B cell (primary cell): Measurements from ENCODE around the gene ATG13.

Source experiments
- CTCF ChIP-seq: fragments of 200-600 bp; IDR thresholded peaks from one replicate; pipeline ENCODE4 v1.8.0; 2022; ENCODE audit warnings: antibody characterized with exemption, mild to moderate bottlenecking
- EZH2 ChIP-seq: IDR thresholded peaks from 2 replicates; pipeline ENCODE4 v1.6.1; 2012; ENCODE audit warnings: borderline replicate concordance, low read depth, mild to moderate bottlenecking, moderate library complexity, low read length; ENCODE audit not compliant: insufficient read depth, poor library complexity, severe bottlenecking

DNA sequence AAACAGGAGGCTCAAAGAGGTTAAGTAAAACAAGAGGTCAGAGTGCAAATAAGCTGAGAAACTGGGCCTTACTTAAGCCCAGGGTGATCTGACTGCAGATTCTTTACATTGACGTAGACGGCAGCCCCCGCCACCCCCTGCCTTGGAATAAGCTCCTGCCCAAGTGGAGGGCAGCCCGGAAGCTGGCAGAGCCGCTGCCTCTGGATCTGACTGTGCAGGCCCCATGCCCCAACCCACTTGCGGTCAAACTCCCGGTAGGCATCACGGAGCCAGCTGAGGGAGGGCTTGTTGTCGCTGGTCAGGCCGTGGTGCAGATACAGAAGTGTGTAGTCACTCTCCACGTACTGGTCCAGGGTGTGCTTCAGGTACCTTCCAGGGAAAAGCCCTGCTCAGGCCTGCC lies 64.5 kb downstream of the ATG13 start:
- TF ChIP-seq CTCF = no peak
- no peak for TF ChIP-seq EZH2
